NCI-H128 (cell line): ENCODE measurements around the gene PCNT.

Source experiments
- DNase-seq: peaks from one replicate; lab custom pipeline; 2025; ENCODE audit not compliant: unreplicated experiment; lab: John Stamatoyannopoulos, UW

Gene PCNT

DNA sequence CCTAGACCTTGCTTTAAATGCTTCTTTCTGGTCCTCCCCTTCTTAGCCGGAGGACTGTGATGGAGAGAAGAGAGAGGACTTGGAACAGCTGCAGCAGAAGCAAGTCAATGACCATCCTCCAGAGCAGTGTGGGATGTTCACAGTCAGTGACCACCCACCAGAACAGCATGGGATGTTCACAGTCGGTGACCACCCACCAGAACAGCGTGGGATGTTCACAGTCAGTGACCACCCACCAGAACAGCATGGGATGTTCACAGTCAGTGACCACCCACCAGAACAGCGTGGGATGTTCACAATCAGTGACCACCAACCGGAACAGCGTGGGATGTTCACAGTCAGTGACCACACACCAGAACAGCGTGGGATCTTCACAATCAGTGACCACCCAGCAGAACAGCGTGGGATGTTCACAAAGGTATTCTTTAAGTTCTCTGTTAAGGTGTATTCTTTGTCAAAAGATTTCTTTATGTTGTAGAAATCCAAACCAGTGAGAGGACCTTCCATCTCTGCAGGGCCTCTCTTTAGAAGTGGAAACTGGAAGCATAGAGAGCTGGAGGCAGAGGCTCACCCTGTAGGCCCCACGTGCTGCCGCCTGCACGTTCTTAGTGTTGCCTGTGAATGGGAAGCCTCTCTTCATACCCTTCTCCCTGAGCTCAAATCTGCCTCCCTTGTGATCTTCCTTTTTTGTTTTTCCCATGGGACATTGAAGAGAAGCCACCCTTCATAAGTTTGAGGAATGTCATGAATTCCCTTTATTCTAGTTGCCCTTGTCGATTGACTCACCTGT, 10.6 kb downstream of the PCNT start:
- no peak for DNase-seq

DNA sequence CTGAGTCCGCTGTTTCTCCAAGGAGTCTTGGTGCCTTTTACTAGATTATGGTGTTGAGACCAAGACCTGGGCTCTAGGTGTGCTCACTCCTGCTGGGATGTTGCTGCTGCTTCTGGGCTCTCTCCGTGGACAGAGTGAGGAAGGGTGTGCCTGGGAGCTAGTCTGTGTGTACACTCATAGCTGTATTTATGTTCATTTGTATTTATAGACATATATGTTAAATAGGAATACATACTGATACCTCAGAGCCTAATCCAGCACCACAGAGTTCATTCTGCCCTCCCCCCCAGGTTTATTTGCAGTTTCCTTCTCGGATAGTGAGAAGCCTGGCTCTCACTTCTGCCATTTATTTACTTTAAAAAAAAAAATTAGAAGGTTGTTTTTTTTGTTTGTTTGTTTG, 12.6 kb downstream of the PCNT start:
- no peak for DNase-seq

DNA sequence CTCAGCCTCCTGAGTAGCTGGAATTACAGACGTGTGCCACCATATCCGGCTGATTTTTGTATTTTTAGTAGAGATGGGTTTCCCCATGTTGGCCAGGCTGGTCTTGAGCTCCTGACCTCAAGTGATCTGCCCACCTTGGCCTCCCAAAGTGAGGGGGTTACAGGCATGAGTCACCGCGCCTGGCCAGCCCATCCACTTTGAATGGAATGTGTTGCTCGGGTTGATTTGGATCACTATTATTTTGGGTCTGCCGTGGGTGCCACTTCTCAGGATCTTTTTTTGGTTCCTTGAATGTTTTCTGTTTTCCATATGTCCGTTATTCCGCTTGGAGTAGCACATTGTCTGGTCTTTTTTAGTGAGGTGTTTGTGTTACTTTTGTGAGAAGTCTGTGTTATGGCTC, 17.0 kb downstream of the PCNT start:
- DNase-seq = no peak

DNA sequence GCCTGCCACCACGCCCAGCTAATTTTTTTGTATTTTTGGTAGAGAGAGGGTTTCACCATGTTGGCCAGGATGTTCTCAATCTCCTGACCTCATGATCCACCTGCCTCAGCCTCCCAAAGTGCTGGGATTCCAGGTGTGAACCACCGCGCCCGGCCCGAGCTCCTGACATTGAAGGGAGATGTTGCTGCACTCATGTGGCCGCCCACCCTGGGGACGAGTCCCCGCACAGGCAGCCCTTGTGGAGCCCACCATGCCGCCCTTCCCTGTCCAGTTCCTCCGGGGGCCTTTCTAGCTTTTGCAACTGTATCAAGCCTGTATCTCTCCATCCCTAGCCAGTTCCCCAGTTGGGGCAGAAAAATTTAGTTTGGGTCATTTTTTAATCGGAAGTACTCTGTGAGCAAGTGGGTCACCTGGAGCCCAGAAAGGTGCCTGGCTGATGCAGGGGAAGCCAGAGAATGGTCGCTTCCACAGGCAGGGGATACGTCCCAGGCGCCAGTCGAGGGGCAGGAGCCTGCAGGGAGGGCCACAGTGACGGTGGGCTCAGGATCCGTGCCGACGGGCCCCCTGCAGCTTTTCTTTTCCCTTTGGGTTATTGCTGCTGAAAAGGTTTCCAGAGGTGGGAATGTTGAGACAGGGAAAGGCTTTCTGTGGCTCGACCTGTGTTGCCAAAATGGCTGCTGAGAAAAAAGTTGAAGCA, 20.4 kb downstream of the PCNT start:
- no peak for DNase-seq

DNA sequence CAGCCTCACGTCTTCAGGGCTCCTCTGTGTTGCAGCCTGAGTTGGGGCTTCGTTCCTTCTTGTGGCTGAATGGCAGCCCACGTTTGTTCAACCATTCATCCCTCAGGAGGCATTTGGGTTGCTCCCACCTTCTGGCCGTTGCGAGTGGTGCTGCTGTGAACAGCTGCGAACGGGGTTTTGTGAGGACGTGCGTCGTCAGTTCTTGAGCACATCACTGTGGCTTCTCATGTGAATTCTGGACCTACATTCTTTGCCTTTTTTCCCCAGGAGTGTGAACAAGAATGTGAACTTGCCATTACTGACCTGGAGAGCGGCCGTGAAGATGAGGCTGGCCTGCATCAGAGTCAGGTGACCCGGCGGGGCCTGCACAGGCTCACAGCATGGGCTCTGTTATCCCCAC, 21.9 kb downstream of the PCNT start:
- no peak for DNase-seq

DNA sequence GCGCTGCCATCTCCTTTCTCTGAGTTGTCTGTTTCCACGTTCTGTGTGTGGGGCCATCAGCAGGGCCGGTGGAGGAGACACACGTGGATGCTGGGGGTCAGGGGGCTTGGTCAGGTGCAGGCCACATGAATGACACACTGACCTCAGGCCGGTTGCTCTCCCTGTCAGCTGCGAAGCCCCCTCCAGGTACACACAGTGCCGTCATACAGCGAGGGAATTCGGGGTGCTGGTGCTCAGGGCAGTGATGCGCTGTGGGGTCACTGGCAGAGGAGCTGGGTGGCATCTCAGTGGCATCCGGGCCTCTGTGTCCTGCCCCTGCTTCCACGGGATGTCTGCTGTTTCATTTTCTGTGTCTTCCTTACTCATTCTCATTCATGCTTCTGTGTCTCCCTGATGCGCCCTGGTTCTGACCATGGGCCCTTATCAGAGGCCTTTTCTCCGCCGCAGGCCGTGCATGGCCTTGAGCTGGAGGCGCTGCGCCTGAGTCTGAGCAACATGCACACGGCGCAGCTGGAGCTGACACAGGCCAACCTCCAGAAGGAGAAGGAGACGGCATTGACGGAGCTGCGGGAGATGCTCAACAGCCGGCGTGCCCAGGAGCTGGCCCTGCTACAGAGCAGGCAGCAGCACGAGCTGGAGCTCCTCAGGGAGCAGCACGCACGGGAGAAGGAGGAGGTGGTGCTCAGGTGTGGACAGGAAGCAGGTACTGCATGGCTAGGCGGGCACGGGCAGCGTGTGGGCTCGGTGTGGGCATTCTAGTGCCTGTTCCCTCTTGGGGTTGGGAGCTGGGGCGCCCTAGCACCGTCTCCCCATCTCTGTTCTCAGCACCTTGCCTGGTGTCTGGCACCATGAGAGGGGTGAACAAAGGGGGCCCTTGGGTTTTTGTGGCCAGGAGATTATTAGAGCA, 22.6 kb downstream of the PCNT start:
- no peak for DNase-seq

DNA sequence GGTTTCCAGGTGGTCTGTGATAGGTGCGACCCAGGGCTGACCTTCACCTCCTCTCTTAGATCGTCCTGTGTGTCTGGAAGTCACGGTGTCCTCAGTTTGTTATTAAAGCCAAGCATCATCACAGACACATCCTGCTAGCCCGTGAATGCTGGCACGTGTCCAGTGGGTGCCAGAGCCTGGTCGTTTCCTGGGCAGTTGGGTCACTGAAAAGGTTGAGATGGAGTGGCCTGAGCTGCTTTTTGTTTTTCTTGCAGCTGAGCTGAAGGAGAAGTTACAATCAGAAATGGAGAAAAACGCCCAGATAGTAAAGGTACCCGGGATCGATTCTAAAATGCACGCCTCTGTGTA, 23.2 kb downstream of the PCNT start:
- no peak for DNase-seq

DNA sequence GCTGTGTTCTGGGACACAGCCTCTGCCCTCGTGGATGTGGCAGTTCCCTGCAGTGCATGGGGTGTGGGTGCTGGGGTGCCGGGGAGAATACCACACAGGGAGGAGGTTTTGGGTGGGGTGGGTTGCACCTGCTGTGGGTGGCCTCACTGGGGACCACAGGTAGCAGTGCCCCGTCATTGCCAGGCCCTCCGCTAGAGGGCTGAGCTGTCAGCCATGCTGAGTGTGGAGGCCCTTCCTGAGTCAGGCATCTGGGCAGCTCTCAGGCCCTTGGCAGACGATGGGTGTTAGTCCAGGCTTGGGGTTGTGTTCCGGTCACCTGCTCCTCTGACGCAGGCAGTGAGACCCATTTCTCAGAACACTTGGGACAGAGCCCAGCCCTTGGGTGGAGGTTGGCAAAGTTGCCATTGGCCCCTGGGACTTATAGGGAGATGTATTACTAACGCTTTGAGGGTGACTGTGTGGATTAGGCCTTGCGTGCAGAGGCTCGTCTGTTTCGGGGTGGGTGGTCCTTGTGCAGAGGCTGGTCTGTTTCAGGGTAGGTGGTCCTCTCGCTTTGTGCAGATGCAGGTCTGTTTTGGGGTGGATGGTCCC, 23.9 kb downstream of the PCNT start:
- no peak for DNase-seq

DNA sequence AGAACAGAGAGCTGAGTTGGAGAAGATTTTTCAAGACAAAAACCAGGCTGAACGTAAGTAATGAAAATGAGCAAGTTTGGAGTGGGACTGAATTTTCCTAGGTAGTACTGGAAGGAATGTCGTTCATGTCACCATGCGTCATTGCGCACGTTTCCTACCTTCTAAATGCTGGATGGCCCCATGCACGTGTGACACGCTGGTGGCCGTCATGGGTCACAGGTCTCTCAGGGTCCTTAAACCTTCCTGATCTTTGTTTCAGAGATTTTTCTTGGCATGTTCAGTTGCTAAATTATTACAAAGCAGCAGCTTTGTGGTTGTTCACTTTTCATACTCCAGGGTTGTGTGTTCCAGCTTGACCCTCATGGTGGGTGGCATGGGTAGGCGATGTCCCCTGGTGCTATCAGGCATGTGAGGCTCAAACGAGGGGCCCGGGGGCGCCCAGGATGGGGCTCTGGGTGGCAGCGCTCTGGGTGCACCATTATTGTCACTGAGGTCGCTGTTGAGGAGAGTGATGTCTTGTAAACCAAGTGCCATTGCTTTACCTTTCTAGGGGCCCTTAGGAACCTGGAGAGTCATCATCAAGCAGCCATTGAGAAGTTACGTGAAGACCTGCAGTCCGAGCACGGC, 25.3 kb downstream of the PCNT start:
- DNase-seq = no peak

DNA sequence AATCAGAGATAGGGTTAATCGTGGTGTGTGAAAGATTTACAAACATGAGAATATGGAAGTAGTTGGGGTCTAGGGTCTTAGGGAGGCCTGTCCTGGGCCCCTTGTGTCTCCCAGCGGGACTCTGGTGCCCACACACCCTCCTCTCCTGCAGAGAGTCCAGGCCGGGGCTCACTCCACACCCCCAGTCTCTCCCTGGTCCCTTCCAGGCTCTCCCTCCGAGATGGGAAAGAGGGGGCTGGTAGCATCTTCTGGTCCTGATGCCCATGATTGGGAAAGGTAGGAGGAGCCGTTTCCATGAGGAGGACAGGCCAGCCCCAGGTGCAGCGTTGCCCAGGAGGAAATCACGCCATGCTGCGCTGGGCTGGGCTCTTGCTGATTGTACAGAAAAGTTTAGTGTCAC, 26.6 kb downstream of the PCNT start:
- DNase-seq = no peak

DNA sequence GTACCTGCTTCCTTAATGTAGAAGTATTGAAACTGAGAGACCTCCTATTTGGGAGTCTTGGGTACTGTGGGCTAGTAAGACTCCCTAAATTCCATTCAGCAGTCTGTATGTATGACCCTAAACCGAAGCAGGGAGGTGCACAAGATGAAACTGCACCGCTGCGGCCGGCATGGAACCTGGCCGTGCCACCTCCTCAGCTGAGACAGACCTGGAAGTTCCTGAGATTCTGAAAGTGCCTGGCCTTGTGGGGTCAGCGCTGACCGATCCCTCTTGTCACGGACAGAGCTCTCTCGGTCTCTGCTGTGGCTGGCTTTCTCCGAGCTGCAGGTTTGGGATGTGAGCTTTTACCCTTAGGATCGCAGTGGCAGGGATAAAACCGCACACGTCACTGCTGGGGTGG, 27.0 kb downstream of the PCNT start:
- no peak for DNase-seq

DNA sequence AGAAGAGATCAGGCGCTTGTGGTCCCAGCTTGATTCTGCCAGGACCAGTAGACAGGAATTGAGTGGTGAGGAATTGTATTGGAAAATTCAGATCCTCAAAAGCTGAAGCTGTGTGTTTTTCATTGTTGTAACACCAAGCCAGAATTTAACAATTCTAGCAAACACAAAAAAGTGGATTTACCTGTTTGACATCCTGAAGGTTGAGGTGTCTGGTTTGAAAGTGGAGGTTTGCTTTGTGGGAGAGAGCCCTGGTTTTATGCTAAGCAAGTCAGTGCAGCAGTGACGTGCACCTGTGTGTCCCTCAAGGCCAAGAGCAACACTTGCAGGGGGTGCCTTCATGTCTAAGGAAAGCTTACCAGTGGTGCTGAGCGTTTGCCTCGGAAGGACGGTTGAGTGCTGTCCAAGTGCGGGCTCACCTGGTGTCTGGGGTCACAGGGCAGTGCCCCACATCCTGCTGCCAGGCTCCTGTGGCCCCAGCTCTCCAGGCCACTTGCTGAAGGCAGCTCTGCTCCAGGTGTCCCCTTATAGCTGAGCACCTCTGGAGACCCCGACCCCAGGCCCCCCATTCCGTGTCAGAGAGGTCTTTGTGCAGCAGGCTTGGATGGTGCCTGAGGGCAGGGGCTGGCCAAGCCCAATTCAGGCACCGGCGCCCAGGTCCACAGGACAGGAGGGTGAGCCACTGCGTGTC, 27.7 kb downstream of the PCNT start:
- DNase-seq = no peak

DNA sequence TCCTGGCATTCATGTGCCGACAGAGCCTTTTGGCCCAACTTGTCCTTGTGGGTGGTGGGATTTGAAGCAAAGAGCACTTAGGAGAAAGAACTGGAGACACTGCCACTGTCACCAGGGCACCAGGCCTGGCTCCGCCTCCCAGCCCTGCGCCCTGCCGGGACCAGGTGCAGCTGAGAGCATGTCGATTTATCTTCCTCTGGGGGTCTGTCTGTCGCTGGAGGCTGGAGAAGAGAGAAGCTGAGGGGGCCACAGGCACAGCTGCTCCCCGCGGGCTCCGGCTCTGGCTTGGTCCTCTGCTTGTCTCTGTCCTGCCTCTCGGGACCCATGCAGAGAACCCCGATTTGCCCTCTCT, 28.2 kb downstream of the PCNT start:
- no peak for DNase-seq

DNA sequence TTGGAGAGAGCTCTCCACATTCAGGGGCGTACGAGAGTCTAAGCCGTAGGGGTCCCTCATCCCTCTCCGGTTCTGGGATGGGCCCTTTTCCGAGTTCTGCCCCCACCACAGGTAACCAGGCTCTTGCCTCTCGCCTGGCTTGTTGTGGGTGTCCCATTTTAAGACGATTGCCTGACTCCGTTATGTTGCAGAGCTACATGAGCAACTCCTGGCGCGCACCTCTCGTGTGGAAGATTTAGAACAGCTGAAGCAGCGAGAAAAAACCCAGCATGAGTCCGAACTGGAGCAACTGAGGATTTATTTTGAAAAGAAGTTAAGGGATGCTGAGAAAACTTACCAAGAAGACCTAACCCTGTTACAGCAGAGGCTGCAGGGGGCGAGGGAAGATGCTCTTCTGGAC, 29.0 kb downstream of the PCNT start:
- no peak for DNase-seq

DNA sequence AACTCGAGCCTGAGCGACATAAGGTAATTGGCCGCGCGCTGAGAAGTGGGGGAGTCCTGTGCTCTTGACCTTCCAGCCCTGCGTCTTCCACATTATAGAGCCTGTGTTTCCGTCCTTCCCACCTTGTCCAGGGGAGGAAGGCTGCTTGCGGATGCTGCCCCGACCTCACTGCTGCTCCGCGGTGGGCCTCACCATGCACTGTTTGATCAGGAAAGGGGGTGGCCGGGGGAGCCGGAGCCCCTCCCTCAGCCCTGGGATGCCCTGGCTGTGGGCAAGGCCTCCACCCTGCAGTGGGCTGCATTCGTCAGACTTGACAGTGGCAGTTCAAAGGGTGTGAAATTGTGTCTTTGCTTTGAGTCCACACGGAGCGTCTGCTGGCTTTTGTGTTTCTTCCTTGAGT, 30.1 kb downstream of the PCNT start:
- DNase-seq = no peak

DNA sequence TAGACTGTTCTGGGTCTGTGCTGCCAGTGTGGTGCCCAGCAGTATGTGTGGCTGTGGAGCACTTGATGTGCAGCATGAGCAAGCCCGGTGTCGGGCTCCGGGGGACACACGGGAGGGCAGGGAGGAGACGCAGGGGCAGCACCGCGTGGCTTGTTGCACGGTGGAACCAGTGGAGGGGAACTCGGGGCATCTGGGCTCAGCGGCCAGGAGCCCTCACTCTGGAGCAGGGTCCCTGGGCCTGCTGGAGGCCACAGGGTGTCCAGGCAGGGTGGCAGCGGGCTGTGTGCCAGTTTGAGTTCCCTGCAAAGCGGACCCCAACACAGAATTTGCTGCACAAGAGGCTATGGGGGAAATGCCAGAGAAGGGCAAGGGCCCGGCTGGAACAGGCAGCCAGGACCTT, 30.6 kb downstream of the PCNT start:
- no peak for DNase-seq

DNA sequence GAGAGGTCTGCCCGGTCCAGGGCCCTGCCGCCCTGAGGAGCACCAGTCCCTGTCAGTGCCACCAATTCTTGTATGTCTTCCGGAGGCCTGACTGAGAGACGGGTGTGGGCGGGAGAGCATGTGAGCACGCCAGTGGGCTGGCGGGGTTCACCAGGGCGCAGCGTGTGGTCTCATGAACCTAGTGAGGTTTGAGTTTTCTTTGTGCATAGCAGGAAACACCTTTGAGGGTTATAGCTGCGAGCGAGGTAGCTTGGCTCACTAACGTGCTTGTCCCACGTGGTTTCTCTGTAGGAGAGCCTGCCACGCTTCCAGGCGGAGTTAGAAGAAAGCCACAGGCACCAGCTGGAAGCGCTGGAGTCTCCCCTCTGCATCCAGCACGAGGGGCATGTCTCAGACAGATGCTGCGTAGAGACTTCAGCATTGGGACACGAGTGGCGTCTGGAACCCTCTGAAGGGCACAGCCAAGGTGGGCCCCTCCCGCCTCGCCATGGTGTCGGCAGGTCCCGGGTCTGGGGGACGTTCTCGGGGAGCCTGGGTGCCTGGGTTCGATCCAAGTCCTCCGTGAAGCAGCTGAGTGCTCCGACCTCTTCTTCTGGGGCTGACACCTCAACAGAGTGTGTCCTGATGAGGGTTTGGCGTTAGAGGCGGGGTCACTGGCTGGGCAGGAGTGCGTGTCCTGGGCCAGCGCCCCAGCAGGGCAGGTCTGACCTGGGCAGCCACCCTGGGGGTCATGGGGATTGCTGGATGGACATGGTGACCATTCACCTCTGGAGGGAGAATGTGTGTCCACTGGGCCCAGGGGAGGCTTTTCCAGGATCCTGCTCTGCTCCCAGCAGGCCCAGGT, 31.4 kb downstream of the PCNT start:
- DNase-seq = no peak

DNA sequence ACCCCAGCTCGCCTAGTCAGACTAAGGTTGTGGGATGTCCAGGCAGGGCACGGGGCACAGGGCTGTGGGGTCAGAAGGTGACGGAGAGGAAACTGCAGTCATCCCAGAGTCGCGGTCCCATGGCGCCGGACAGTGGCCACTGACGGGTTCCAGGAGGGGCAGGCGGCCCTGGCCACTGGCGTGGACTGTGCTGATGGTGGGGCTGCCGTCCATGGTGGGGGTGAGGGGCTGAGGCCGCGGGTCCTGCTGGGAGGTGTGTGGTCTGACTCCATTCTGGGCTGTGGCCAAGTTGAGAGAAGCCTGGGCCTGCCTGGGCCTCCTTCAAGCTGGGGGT, 32.0 kb downstream of the PCNT start:
- no peak for DNase-seq

DNA sequence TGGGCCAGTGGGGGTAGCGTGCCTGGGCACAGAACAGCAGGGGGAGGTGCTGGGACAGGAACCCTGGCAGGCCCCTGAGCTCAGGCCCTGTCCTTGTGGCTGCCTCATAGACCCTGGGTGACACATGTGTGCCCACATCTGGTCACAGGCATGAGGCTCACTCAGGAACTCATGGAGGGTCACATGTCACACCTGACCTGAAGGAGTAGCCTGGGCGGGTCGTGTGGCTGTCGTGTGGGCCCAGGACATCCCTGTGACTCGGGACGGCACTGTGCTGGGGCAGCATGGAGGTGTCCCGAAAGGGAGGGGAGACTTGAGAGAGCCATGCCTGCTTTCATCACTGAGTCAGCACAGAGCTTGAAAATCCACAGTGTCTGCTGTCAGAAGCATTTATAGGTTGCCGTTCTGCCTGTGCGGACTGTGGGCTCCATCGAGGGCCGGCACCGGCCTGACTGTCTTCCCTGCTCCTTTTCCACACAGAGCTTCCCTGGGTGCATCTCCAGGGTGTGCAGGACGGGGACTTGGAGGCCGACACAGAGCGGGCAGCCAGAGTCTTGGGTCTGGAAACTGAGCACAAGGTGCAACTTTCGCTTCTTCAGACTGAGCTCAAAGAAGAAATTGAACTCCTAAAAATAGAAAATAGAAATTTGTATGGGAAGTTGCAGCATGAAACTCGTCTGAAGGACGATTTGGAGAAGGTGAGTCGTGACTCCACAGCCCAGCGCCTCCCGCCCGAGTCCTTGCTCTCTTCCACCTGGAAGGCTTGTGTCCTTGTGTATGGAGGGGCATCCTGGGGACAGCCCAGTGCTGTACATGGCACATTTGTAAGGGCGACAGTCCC, 32.8 kb downstream of the PCNT start:
- DNase-seq = no peak
